GM19324 (cell line): ENCODE data around the gene EPHA4.

Source experiments
- ATAC-seq: cut with Tn5 transposase; IDR thresholded peaks from one replicate; pipeline ENCODE4 v1.9.1; 2021; ENCODE audit warnings: mild to moderate bottlenecking, moderate library complexity; ENCODE audit not compliant: unreplicated experiment, low FRiP score

The EPHA4 gene

GRCh38 chr2:221449406-221449805 lies 122.7 kb downstream of the EPHA4 start:
- no peak for ATAC-seq

GRCh38 chr2:221448844-221449390 lies 123.2 kb downstream of the EPHA4 start:
- no peak for ATAC-seq

GRCh38 chr2:221448057-221448843 lies 123.9 kb downstream of the EPHA4 start:
- ATAC-seq = no peak

- ATAC-seq = no peak
Measured at GRCh38 chr2:221447310-221447709, 124.8 kb downstream of the EPHA4 start.

- no peak for ATAC-seq
Measured at GRCh38 chr2:221446140-221446539, 126.0 kb downstream of the EPHA4 start.

GRCh38 chr2:221444106-221444505 lies 128.0 kb downstream of the EPHA4 start:
- ATAC-seq = no peak

- no peak for ATAC-seq
Measured at GRCh38 chr2:221443645-221444044, 128.5 kb downstream of the EPHA4 start.

- no peak for ATAC-seq
Measured at GRCh38 chr2:221442128-221442527, 130.0 kb downstream of the EPHA4 start.

- ATAC-seq = no peak
Measured at GRCh38 chr2:221439761-221440479, 132.2 kb downstream of the EPHA4 start.

GRCh38 chr2:221437056-221437455 lies 135.0 kb downstream of the EPHA4 start:
- no peak for ATAC-seq

GRCh38 chr2:221435171-221435570 lies 136.9 kb downstream of the EPHA4 start:
- no peak for ATAC-seq

GRCh38 chr2:221434142-221434541 lies 138.0 kb downstream of the EPHA4 start:
- no peak for ATAC-seq

GRCh38 chr2:221431477-221431876 lies 140.6 kb downstream of the EPHA4 start:
- no peak for ATAC-seq

- ATAC-seq = no peak
Measured at GRCh38 chr2:221429741-221430491, 142.2 kb downstream of the EPHA4 start.

- ATAC-seq = no peak
Measured at GRCh38 chr2:221428896-221429295, 143.2 kb downstream of the EPHA4 start.

- no peak for ATAC-seq
Measured at GRCh38 chr2:221426929-221427328, 145.2 kb downstream of the EPHA4 start.

- no peak for ATAC-seq
Measured at GRCh38 chr2:221425891-221426290, 146.2 kb downstream of the EPHA4 start.

GRCh38 chr2:221425353-221425752 lies 146.8 kb downstream of the EPHA4 start:
- ATAC-seq = no peak

- ATAC-seq = no peak
Measured at GRCh38 chr2:221423210-221423804, 148.8 kb downstream of the EPHA4 start.

- ATAC-seq = no peak
Measured at GRCh38 chr2:221422516-221423209, 149.4 kb downstream of the EPHA4 start.
